ENCODE measurements around the gene ATP5PD. TPM values are rescaled to one million over a fixed set of nuclear protein-coding genes. Genes with fewer than 3 reads are reported as not detected.
"Not testable (repeated sequence)": the region's sequence is repeated elsewhere in the genome, so short reads cannot be mapped to it uniquely, and the experiment has no call there.

The ATP5PD gene
- total and polyA plus RNA-seq, 10 donors: 124 to 312 (median 153) TPM

DNA sequence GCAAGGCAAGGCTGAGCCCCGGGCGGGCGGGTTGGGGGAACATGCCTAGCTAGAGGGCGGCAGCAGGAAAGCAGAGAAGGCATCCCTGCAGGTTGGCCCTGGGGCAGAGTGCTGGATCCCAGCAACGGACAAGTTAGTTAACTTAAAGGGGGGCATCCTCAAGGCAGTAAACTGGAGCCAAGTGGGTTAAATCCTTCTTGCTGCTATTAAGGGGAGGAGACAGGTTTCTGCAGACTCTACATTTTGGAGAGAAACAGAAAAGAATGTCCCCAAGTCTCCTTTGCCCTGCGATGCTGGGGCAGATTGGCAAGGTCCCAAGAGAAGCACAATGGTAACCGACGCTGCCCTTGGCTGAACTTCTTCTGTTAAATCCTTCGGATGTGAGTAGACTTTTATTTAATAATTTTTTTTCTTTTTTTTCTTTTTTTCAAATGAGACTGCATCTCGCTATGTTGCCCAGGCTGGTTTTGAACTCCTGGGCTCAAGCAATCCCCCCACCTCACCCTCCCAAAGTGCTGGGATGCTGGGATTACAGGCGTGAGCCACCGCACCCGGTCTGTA is 14.0 kb downstream of the ATP5PD start:
- peak overlapping the region; percentile 38 to 87 (median 78) for H3K27ac ChIP-seq

GRCh38 chr17:75031972-75032719 is 14.6 kb downstream of the ATP5PD start:
- Histone ChIP-seq H3K9me3 (peaks cover 0 to 10% (median 6%) of the 10 kb centered on the region in 8 donors), H3K36me3 (no peaks in the 10 kb centered on the region), H3K4me3 (peak overlapping the region in 6 of 8 donors; percentile 4 to 81 (median 64)), H3K27me3 (replicated peaks in 1 of 7) (peaks cover 0 to 3% (median 0%) of the 10 kb centered on the region in 7 donors), H3K27ac (peak overlapping the region; percentile 38 to 87 (median 78)), H3K4me1 (peaks cover 28 to 58% (median 47%) of the 10 kb centered on the region in 6 donors)
- TF ChIP-seq POLR2A (IDR thresholded peaks at IDR 0.05) (no peak), POLR2AphosphoS5 (IDR thresholded peaks at IDR 0.05) (peak in 2 of 3 donors; percentile 58 to 61)
- 5 to 16% (median 10%) methylated on average over 10 of the region's 10 CpGs for WGBS, 5 donors
- intact Hi-C loops (cut with DNase I; ENCODE audit: low total_unique reads): no loop called here
- DNase-seq: peak; percentile 83

More for the DNA sequence above, 14.0 kb downstream of the ATP5PD start:
- H3K36me3 ChIP-seq: peaks cover 0 to 4% (median 0%) of the 10 kb centered on the region in 6 donors
- WGBS, 5 donors: 3 to 21% (median 6%) methylated on average over 13 of the region's 13 CpGs
- H3K27me3 ChIP-seq (replicated peaks in 1 of 7): peaks cover 0 to 3% (median 0%) of the 10 kb centered on the region in 7 donors
- no peak for DNase-seq
- H3K4me3 ChIP-seq: peak overlapping the region in 6 of 8 donors; percentile 4 to 81 (median 64)
- intact Hi-C loops (cut with DNase I; ENCODE audit: low total_unique reads): no loop called here
- H3K4me1 ChIP-seq: peaks cover 28 to 62% (median 47%) of the 10 kb centered on the region in 6 donors
- TF ChIP-seq POLR2AphosphoS5 (IDR thresholded peaks at IDR 0.05) (no peak), POLR2A (IDR thresholded peaks at IDR 0.05) (no peak)
- TF ChIP-seq, protein P1, sequence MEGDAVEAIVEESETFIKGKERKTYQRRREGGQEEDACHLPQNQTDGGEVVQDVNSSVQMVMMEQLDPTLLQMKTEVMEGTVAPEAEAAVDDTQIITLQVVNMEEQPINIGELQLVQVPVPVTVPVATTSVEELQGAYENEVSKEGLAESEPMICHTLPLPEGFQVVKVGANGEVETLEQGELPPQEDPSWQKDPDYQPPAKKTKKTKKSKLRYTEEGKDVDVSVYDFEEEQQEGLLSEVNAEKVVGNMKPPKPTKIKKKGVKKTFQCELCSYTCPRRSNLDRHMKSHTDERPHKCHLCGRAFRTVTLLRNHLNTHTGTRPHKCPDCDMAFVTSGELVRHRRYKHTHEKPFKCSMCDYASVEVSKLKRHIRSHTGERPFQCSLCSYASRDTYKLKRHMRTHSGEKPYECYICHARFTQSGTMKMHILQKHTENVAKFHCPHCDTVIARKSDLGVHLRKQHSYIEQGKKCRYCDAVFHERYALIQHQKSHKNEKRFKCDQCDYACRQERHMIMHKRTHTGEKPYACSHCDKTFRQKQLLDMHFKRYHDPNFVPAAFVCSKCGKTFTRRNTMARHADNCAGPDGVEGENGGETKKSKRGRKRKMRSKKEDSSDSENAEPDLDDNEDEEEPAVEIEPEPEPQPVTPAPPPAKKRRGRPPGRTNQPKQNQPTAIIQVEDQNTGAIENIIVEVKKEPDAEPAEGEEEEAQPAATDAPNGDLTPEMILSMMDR (IDR thresholded peaks at IDR 0.05 in 8 of 11, conservative IDR thresholded peaks at IDR 0.05 in 3 of 11): no peak
- H3K9me3 ChIP-seq: peaks cover 0 to 10% (median 6%) of the 10 kb centered on the region in 8 donors

DNA sequence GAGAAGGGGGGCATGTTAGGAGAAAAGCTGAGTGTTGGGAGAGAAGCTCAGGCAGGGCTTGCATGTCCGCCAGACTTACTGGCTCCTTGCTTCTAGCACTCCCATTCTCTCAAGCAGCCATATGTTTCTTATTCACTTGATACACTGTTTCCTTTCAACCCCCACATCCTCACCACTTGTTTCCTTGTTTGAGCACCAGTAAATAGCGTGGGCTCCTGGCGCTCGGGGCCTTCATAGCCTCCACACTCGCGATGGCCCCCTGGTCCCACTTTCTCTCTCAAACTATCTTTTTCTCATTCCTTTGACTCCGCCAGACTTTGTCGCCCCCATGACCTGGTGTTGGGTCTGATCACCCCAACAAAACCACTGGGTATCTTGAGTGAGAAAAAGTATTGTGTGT is 16.6 kb downstream of the ATP5PD start:
- WGBS, 5 donors: 75 to 97% (median 90%) methylated on average over 8 of the region's 8 CpGs
- Histone ChIP-seq H3K4me1 (peaks cover 18 to 58% (median 32%) of the 10 kb centered on the region in 6 donors), H3K36me3 (no peaks in the 10 kb centered on the region), H3K27ac (no peak overlapping the region), H3K9me3 (peaks cover 0 to 10% (median 6%) of the 10 kb centered on the region in 8 donors), H3K27me3 (replicated peaks in 1 of 7) (peaks cover 0 to 3% (median 0%) of the 10 kb centered on the region in 7 donors), H3K4me3 (no peak overlapping the region)
- DNase-seq: no peak
- intact Hi-C loops (cut with DNase I; ENCODE audit: low total_unique reads): no loop called here
- TF ChIP-seq, protein P1 (IDR thresholded peaks at IDR 0.05 in 8 of 11, conservative IDR thresholded peaks at IDR 0.05 in 3 of 11): no peak
- TF ChIP-seq POLR2AphosphoS5 (IDR thresholded peaks at IDR 0.05) (no peak), POLR2A (IDR thresholded peaks at IDR 0.05) (no peak)

DNA sequence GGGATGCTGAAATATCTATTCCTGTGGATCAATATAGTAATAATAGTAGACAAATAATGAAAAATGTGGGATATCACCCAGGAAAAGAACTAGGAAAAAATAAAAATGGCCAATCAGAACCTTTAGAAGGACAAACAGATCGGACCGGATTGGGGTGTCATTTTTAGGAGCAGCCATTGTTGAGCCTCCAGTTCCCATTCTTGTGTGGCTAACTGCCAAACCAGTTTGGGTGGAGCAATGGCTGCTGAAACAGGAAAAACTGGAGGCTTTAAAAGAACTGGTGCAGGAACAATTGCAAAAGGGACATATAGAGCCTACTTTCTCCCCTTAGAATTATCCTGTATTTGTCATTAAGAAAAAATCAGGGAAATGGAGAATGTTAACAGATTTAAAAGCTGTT is 20.1 kb downstream of the ATP5PD start:
- H3K9me3 ChIP-seq; intact Hi-C loops (cut with DNase I; ENCODE audit: low total_unique reads); H3K4me3 ChIP-seq; H3K27ac ChIP-seq; DNase-seq; H3K27me3 ChIP-seq (replicated peaks in 1 of 7): not testable (repeated sequence)
- H3K36me3 ChIP-seq: peaks cover 0 to 20% (median 14%) of the 10 kb centered on the region in 6 donors
- H3K4me1 ChIP-seq: peaks cover 0 to 28% (median 0%) of the 10 kb centered on the region in 6 donors
- WGBS, 5 donors: 46 to 71% (median 57%) methylated on average over 2 of the region's 2 CpGs

DNA sequence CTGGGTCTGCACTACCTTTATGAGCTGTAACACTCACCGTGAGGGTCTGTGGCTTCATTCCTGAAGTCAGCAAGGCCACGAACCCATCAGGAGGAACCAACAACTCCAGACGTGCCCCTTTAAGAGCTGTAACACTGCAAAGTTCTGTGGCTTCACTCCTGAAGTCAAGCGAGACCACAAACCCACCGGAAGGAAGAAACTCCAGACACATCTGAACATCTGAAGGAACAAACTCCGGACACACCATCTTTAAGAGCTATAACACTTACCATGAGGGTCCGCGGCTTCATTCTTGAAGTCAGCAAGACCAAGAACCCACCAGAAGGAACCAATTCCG is 21.4 kb downstream of the ATP5PD start:
- H3K4me3 ChIP-seq; H3K27me3 ChIP-seq (replicated peaks in 1 of 7); intact Hi-C loops (cut with DNase I; ENCODE audit: low total_unique reads); H3K27ac ChIP-seq; H3K9me3 ChIP-seq: not testable (repeated sequence)
- DNase-seq: peak; percentile 18
- H3K4me1 ChIP-seq: peaks cover 0 to 26% (median 0%) of the 10 kb centered on the region in 6 donors
- 30 to 68% (median 44%) methylated on average over 9 of the region's 9 CpGs for WGBS, 5 donors
- H3K36me3 ChIP-seq: peaks cover 0 to 32% (median 27%) of the 10 kb centered on the region in 6 donors

Measured in spleen (tissue), 11 donors.